Measurements from ENCODE around the gene OR5H2.

OR5H2 gene

GRCh38 chr3:98282205-98282604 is at the start of gene OR5H2:
OR5H2 (plus strand) TSS chr3:98282505; CDS start chr3:98282903, 398 bp downstream.
- H3K79me2 ChIP-seq (ENCODE audit: insufficient read depth, low read length), result no peaks in the 10 kb centered on the region
- no peak within 1 kb of the TSS for H3K27ac ChIP-seq (ENCODE audit: low read length)
- no peak for DNase-seq
- H3K27me3 ChIP-seq (ENCODE audit: insufficient read depth, low read length, poor library complexity), result no peaks in the 10 kb centered on the region
- TF ChIP-seq, protein P1, sequence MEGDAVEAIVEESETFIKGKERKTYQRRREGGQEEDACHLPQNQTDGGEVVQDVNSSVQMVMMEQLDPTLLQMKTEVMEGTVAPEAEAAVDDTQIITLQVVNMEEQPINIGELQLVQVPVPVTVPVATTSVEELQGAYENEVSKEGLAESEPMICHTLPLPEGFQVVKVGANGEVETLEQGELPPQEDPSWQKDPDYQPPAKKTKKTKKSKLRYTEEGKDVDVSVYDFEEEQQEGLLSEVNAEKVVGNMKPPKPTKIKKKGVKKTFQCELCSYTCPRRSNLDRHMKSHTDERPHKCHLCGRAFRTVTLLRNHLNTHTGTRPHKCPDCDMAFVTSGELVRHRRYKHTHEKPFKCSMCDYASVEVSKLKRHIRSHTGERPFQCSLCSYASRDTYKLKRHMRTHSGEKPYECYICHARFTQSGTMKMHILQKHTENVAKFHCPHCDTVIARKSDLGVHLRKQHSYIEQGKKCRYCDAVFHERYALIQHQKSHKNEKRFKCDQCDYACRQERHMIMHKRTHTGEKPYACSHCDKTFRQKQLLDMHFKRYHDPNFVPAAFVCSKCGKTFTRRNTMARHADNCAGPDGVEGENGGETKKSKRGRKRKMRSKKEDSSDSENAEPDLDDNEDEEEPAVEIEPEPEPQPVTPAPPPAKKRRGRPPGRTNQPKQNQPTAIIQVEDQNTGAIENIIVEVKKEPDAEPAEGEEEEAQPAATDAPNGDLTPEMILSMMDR (IDR thresholded peaks at IDR 0.05; ENCODE audit: borderline replicate concordance, extremely low read depth, low read length, poor library complexity, severe bottlenecking), result no peak
- no peak for TF ChIP-seq EZH2 (IDR thresholded peaks at IDR 0.05; ENCODE audit: borderline replicate concordance, low read depth, low read length, severe bottlenecking)
- no peaks in the 10 kb centered on the region for H3K9me3 ChIP-seq (ENCODE audit: insufficient read depth, low read length, severe bottlenecking)
- H3K4me3 ChIP-seq (ENCODE audit: low read depth in 1 of 2, low read length in 2 of 2), result no peak within 1 kb of the TSS
- H3K36me3 ChIP-seq (ENCODE audit: insufficient read depth, low read length), result no peaks in the 10 kb centered on the region
- ATAC-seq (ENCODE audit: insufficient read depth, low read depth), result no peak
- no peaks in the 10 kb centered on the region for H4K20me1 ChIP-seq (ENCODE audit: insufficient read depth, low read length)
- H3K4me2 ChIP-seq (ENCODE audit: insufficient read depth, low read length), result no peak within 1 kb of the TSS
- H2AFZ ChIP-seq (ENCODE audit: low read depth, low read length), result no peak within 1 kb of the TSS
- H3K4me1 ChIP-seq (ENCODE audit: insufficient read depth, low read length), result no peaks in the 10 kb centered on the region
- H3K9ac ChIP-seq (ENCODE audit: low read depth, low read length), result no peak within 1 kb of the TSS

DNA sequence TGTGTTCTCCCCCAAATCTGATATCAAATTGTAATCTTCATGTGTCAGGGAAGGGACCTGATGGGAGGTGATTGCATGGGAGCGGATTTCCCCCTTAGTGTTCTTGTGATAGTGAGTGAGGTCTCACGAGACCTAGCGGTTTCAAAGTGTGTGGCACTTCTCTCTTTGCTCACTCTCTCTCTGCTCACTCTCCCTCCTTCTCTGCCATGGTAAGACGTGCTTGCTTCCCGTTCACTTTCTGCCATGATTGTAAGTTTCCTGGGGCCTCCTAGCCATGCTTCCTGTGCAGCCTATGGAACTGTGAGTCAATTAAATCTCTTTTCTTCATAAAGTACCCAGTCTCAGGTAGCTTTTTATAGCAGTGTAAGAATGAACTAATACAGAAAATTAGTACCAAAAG is 48.8 kb upstream of the OR5H2 start:
- no peak for ATAC-seq (ENCODE audit: insufficient read depth, low read depth)
- no peaks in the 10 kb centered on the region for H3K27me3 ChIP-seq (ENCODE audit: insufficient read depth, low read length, poor library complexity)
- no peaks in the 10 kb centered on the region for H3K79me2 ChIP-seq (ENCODE audit: insufficient read depth, low read length)
- no peak overlapping the region for H3K9ac ChIP-seq (ENCODE audit: low read depth, low read length)
- no peaks in the 10 kb centered on the region for H3K9me3 ChIP-seq (ENCODE audit: insufficient read depth, low read length, severe bottlenecking)
- H3K4me1 ChIP-seq (ENCODE audit: insufficient read depth, low read length), result no peaks in the 10 kb centered on the region
- no peak overlapping the region for H3K4me3 ChIP-seq (ENCODE audit: low read depth in 1 of 2, low read length in 2 of 2)
- H4K20me1 ChIP-seq (ENCODE audit: insufficient read depth, low read length), result no peaks in the 10 kb centered on the region
- no peak overlapping the region for H3K4me2 ChIP-seq (ENCODE audit: insufficient read depth, low read length)
- H3K36me3 ChIP-seq (ENCODE audit: insufficient read depth, low read length), result no peaks in the 10 kb centered on the region
- DNase-seq, result no peak
- no peak for TF ChIP-seq EZH2 (IDR thresholded peaks at IDR 0.05; ENCODE audit: borderline replicate concordance, low read depth, low read length, severe bottlenecking)
- TF ChIP-seq, protein P1 (IDR thresholded peaks at IDR 0.05; ENCODE audit: borderline replicate concordance, extremely low read depth, low read length, poor library complexity, severe bottlenecking), result no peak
- H2AFZ ChIP-seq (ENCODE audit: low read depth, low read length), result no peak overlapping the region
- H3K27ac ChIP-seq (ENCODE audit: low read length), result no peak overlapping the region

DNA sequence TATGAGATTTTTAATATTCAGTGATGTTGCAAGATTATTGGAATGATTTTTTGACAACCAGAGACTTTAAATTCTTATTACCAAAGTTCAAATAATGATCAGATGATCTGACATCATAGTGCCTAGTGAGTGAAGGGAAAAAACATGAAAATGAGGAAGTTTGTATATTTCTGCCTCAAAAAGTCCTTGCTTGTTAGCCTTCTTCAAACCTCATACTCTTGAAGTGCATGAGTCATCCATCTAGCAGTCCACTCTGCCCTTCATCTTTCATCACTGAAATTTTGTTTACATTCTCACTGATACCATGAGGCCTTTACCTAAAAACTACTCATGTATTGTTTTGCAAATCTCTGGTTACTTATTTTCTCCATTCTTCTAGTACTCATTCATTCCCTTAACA is 42.2 kb upstream of the OR5H2 start:
- Histone ChIP-seq H3K79me2 (ENCODE audit: insufficient read depth, low read length) (no peaks in the 10 kb centered on the region), H3K36me3 (ENCODE audit: insufficient read depth, low read length) (no peaks in the 10 kb centered on the region), H3K27me3 (ENCODE audit: insufficient read depth, low read length, poor library complexity) (no peaks in the 10 kb centered on the region), H4K20me1 (ENCODE audit: insufficient read depth, low read length) (no peaks in the 10 kb centered on the region), H3K9me3 (ENCODE audit: insufficient read depth, low read length, severe bottlenecking) (no peaks in the 10 kb centered on the region), H3K4me2 (ENCODE audit: insufficient read depth, low read length) (no peak overlapping the region), H3K27ac (ENCODE audit: low read length) (no peak overlapping the region), H3K9ac (ENCODE audit: low read depth, low read length) (no peak overlapping the region), H3K4me1 (ENCODE audit: insufficient read depth, low read length) (no peaks in the 10 kb centered on the region), H2AFZ (ENCODE audit: low read depth, low read length) (no peak overlapping the region), H3K4me3 (ENCODE audit: low read depth in 1 of 2, low read length in 2 of 2) (no peak overlapping the region)
- TF ChIP-seq EZH2 (IDR thresholded peaks at IDR 0.05; ENCODE audit: borderline replicate concordance, low read depth, low read length, severe bottlenecking), result no peak
- TF ChIP-seq, protein P1 (IDR thresholded peaks at IDR 0.05; ENCODE audit: borderline replicate concordance, extremely low read depth, low read length, poor library complexity, severe bottlenecking), result no peak
- no peak for ATAC-seq (ENCODE audit: insufficient read depth, low read depth)
- no peak for DNase-seq

GRCh38 chr3:98242155-98242554 is 40.1 kb upstream of the OR5H2 start:
- H3K4me1 ChIP-seq (ENCODE audit: insufficient read depth, low read length), result no peaks in the 10 kb centered on the region
- H3K27me3 ChIP-seq (ENCODE audit: insufficient read depth, low read length, poor library complexity), result no peaks in the 10 kb centered on the region
- no peak overlapping the region for H3K9ac ChIP-seq (ENCODE audit: low read depth, low read length)
- no peak overlapping the region for H3K27ac ChIP-seq (ENCODE audit: low read length)
- no peak for TF ChIP-seq EZH2 (IDR thresholded peaks at IDR 0.05; ENCODE audit: borderline replicate concordance, low read depth, low read length, severe bottlenecking)
- TF ChIP-seq, protein P1 (IDR thresholded peaks at IDR 0.05; ENCODE audit: borderline replicate concordance, extremely low read depth, low read length, poor library complexity, severe bottlenecking), result no peak
- no peak for ATAC-seq (ENCODE audit: insufficient read depth, low read depth)
- H2AFZ ChIP-seq (ENCODE audit: low read depth, low read length), result no peak overlapping the region
- H3K4me2 ChIP-seq (ENCODE audit: insufficient read depth, low read length), result no peak overlapping the region
- H3K4me3 ChIP-seq (ENCODE audit: low read depth in 1 of 2, low read length in 2 of 2), result no peak overlapping the region
- no peaks in the 10 kb centered on the region for H3K79me2 ChIP-seq (ENCODE audit: insufficient read depth, low read length)
- no peaks in the 10 kb centered on the region for H3K36me3 ChIP-seq (ENCODE audit: insufficient read depth, low read length)
- no peaks in the 10 kb centered on the region for H4K20me1 ChIP-seq (ENCODE audit: insufficient read depth, low read length)
- no peak for DNase-seq
- H3K9me3 ChIP-seq (ENCODE audit: insufficient read depth, low read length, severe bottlenecking), result no peaks in the 10 kb centered on the region
